ENCODE results near the gene CLCA1. TPM values are rescaled to one million over a fixed set of nuclear protein-coding genes. Genes with fewer than 3 reads are reported as not detected.

Gene CLCA1
- total RNA-seq, 1 donor from 2014 or later = not detected

DNA sequence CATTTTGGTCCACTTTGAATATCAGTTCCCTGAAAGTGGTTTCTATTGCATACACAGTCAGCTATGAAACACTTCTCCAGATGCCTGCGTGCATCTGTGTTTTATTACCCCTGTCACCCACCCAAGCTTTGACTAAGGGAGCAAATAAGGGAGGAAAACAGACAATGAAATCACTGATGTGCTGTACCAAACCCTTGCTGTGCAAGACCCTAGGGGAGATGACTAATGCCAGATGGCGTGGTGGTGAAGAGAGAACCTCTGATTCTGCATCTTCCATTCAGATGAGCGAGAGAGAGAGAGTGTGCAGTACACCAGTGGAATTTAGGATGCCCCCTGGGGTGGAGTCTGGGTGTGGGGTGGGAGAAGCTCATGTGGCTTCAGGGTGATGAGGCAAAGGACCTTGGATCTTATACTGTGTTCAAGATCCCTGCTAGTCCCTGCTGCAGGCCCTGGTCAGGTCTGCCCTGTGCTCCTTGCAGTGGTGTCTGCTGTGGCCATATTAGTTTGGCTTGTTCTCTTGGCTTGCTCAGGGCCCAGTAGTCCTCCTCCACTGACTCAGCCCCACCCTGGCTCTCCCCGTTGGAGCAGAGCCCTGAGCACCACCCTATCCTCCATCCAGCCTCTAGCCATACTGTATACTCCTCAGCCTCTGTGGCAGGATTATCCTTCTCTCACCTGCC is 18.5 kb downstream of the CLCA1 start:
- DNase-seq = no peak
- peak; percentile 29 for ATAC-seq
- H3K4me1 ChIP-seq = no peaks in the 10 kb centered on the region
- no peaks in the 10 kb centered on the region for H3K27me3 ChIP-seq
- H3K4me3 ChIP-seq = no peak overlapping the region
- no peaks in the 10 kb centered on the region for H3K36me3 ChIP-seq
- intact Hi-C loops (cut with DNase I) = no loop called here
- H3K27ac ChIP-seq = no peak overlapping the region
- no peaks in the 10 kb centered on the region for H3K9me3 ChIP-seq
- TF ChIP-seq, protein P1, sequence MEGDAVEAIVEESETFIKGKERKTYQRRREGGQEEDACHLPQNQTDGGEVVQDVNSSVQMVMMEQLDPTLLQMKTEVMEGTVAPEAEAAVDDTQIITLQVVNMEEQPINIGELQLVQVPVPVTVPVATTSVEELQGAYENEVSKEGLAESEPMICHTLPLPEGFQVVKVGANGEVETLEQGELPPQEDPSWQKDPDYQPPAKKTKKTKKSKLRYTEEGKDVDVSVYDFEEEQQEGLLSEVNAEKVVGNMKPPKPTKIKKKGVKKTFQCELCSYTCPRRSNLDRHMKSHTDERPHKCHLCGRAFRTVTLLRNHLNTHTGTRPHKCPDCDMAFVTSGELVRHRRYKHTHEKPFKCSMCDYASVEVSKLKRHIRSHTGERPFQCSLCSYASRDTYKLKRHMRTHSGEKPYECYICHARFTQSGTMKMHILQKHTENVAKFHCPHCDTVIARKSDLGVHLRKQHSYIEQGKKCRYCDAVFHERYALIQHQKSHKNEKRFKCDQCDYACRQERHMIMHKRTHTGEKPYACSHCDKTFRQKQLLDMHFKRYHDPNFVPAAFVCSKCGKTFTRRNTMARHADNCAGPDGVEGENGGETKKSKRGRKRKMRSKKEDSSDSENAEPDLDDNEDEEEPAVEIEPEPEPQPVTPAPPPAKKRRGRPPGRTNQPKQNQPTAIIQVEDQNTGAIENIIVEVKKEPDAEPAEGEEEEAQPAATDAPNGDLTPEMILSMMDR (IDR thresholded peaks at IDR 0.05) = no peak

DNA sequence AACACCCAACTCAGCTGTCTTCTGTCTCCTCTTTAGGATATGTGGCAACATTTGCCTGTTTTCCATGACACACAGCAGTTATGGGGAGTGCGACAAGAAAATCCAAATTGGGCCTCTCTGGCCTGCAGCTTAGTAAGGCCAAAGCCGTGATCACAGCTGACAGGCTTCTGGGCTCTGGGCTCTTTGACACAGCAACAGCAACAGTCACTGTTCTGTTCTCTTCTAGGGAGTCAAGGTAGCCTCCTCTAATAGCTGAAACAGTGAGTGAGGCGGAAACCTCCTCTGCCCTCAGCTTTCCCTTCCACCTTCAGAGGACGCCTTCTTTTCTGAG is 19.0 kb downstream of the CLCA1 start:
- H3K4me3 ChIP-seq = no peak overlapping the region
- TF ChIP-seq, protein P1 (IDR thresholded peaks at IDR 0.05) = no peak
- H3K4me1 ChIP-seq = no peaks in the 10 kb centered on the region
- DNase-seq (no peak), ATAC-seq (no peak)
- H3K27ac ChIP-seq = no peak overlapping the region
- intact Hi-C loops (cut with DNase I) = no loop called here
- no peaks in the 10 kb centered on the region for H3K36me3 ChIP-seq
- H3K27me3 ChIP-seq = no peaks in the 10 kb centered on the region
- no peaks in the 10 kb centered on the region for H3K9me3 ChIP-seq

DNA sequence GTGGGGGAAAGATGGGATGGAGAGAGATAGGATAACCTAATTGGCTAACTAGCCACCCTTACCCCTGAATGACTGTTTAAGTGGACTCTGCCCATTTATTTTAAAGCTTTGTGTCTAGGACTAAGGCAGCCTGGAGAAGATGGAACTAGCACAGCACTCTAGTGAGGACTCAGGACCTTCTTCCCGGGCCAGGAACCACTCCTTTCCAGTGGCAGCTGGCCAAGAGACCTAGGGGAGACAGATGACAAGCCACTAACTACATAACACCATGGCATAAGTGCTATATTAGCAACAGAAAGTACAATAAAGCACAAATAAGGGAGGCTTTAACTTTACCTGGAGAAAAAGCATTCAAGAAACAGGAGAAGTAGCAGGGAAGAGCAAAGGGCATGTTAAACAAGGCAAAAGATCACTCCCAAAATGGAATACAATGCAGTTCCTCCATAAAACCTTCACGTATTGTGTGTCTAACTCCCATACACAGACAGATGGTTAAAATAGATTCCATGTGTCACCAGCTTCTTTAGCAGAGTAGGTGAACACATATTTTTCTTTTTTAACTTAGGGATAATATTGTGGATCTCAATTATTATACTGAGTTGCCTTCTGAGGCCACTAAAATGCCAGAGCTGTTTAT is 20.6 kb downstream of the CLCA1 start:
- Histone ChIP-seq H3K4me3 (no peak overlapping the region), H3K4me1 (no peaks in the 10 kb centered on the region), H3K36me3 (no peaks in the 10 kb centered on the region), H3K9me3 (no peaks in the 10 kb centered on the region), H3K27ac (no peak overlapping the region), H3K27me3 (no peaks in the 10 kb centered on the region)
- no peak for ATAC-seq
- TF ChIP-seq, protein P1 (IDR thresholded peaks at IDR 0.05) = no peak
- intact Hi-C loops (cut with DNase I) = no loop called here
- DNase-seq = no peak

DNA sequence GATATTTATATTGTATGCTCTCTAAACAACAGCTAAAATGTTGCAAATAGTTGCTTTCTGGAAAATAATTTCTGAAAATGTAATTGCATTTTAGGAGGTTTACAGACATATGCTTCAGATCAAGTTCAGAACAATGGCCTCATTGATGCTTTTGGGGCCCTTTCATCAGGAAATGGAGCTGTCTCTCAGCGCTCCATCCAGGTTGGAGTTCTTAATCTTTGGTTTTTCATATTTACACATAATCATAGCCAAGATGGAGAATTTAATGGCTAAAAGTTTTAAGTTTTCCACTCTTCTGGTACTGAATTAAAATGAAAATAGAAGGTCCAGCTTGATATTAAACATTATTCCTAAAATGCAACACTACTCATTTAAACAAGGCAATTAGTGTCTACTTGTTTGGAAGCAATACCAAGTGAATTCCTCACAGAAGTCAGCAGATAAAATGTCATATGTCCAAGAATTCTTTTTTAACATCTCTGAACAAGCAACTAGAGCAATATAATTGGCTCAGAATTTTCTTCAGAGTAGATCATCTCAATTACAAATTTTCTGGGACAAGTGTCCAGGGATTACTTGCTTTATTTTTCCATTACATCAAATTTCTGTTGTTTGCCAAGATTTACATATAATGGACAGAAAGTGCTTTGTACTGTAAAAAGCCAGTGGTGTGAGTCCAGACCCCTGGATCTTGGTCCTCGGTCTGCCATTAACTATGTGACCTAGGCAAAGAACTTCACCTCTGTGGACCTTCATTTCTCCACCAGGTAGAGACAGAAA is 22.6 kb downstream of the CLCA1 start:
- TF ChIP-seq, protein P1 (IDR thresholded peaks at IDR 0.05) = no peak
- H3K4me3 ChIP-seq = no peak overlapping the region
- H3K9me3 ChIP-seq = no peaks in the 10 kb centered on the region
- ATAC-seq (no peak), DNase-seq (no peak)
- no peaks in the 10 kb centered on the region for H3K36me3 ChIP-seq
- intact Hi-C loops (cut with DNase I) = no loop called here
- no peaks in the 10 kb centered on the region for H3K4me1 ChIP-seq
- H3K27ac ChIP-seq = no peak overlapping the region
- H3K27me3 ChIP-seq = no peaks in the 10 kb centered on the region

DNA sequence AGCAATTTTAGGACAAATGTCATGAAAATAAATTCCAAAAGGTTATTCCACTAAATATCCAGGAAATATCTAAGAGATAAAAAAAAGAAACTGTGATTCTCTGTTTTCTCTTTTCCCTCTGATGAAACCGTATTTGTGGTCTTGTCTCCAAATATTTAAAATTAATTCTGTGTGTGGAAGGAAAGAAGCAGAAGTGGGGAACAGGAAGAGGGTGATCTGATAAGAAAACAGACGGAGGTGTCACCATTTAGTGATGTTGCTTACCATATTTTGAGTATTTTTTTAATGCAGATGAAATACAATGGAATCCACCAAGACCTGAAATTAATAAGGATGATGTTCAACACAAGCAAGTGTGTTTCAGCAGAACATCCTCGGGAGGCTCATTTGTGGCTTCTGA is 29.6 kb downstream of the CLCA1 start:
- Histone ChIP-seq H3K27me3 (no peaks in the 10 kb centered on the region), H3K4me1 (no peaks in the 10 kb centered on the region), H3K4me3 (no peak overlapping the region), H3K27ac (no peak overlapping the region), H3K36me3 (no peaks in the 10 kb centered on the region), H3K9me3 (no peaks in the 10 kb centered on the region)
- TF ChIP-seq, protein P1 (IDR thresholded peaks at IDR 0.05) = no peak
- intact Hi-C loops (cut with DNase I) = no loop called here
- no peak for DNase-seq
- ATAC-seq = no peak

Data from upper lobe of right lung (tissue), 1 donor.